HG02870 (cell line): ENCODE data around the gene JAG2.

Experiments
- ATAC-seq: cut with Tn5 transposase; IDR thresholded peaks from one replicate; pipeline ENCODE4 v1.9.1; 2021; ENCODE audit warnings: mild to moderate bottlenecking, moderate library complexity; ENCODE audit not compliant: unreplicated experiment

The JAG2 gene

DNA sequence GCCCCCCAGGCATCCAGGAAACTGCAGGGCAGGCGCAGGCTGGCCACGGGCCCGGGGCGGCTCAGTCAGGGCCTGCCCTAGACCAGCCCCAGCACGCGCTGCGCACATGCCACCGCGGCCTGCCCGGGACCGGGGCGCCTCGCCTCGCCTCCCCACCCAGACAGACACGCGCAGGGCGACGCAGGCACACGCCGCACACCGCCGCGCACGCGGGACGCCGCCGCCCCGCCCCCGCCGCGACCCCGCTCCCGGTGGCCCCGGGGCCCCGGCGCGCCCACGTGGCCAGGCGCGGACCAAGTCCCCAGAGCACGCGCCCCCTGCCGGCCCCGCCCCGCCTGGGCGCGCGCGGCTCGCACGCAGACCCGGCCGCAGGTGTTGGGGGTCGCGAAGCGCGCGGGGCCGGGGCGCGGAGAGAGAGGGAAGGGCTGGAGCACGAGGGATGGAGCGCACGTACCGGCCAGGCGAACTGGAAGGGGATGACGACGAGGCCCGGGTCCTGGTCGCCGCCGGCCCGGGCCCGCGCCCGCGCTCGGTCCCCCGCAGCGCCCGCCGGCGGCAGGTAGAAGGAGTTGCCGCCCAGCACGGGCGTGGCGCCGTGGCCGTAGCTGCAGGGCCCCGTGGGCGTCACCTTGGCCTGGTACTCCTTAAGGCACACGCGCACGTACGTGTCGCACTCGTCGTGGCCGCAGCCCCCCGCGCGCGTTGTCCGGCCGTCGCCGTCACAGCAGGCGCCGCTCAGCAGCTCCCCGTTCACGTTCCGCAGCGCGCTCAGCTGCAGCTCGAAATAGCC, 1.1 kb downstream of the JAG2 start:
- no peak for ATAC-seq

GRCh38 chr14:105166571-105167302, 1.8 kb downstream of the JAG2 start:
- no peak for ATAC-seq

DNA sequence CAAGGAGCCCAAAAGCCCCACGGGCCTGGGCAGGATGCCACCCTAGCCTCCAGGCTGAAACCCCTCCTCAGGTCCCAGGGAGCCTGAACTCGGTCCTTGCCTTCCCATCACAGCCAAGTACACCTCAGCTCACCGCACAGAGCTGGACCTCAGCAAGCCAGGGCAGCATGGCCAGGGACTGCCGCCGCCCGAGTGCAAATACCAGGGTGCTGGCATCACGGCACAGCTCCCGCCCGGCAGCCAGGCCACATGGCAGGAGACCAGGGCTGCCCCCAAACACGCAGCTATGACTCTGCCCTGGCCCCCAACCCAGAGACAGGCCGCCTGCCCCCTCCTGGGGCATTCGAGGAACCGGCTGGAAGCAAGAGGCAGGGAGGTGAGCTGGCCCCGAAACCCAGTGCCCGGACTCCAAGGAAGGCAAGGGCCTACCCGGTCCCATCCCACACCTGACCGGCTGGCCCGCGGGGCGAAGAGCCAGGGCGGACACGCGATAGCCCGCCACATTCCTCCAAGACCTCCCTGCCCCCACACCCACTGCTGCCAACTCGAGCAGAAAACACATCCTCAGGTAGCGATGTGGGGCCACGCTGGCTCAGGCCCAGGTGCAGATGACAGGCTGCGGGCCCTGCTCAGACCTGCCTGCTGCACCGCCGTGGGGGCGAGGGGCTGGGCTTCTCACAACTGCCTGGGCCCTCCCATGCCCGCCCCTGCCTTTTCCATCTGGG, 2.7 kb downstream of the JAG2 start:
- ATAC-seq, result no peak

DNA sequence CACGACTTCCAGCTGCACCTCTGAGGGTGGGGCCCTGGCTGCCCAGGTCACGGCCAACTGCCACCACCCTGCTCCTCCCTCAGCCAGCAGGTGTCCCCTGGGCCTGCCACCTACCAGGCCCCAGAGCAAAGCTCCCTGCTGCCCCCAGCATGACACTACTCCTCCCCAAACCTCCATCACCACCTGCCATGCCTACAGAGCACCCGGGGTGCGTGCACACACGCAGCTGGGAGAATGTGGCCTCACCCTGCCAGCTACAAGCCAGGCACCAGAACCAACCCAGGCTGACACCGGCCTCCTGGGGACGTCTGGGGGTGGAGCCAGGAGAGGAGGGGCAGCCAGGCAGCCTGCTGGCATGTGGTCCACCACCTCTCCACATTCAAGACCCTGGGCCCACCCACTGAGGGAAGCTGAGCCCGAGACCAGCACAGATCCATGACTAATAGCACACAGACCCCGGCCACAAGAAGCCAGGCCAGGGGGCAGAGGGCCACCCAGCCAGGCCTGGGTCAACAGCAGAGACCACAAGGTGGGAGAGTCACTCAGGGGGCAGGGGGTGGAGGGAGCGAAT, 3.4 kb downstream of the JAG2 start:
- no peak for ATAC-seq

GRCh38 chr14:105163040-105163742, 5.4 kb downstream of the JAG2 start:
- no peak for ATAC-seq

- ATAC-seq, result no peak
These were observed 6.0 kb downstream of the JAG2 start for GRCh38 chr14:105162669-105162979.

GRCh38 chr14:105161964-105162668, 6.5 kb downstream of the JAG2 start:
- ATAC-seq, result no peak

- ATAC-seq, result no peak
These were observed 7.3 kb downstream of the JAG2 start for GRCh38 chr14:105161309-105161708.

GRCh38 chr14:105160776-105161175, 7.8 kb downstream of the JAG2 start:
- no peak for ATAC-seq

DNA sequence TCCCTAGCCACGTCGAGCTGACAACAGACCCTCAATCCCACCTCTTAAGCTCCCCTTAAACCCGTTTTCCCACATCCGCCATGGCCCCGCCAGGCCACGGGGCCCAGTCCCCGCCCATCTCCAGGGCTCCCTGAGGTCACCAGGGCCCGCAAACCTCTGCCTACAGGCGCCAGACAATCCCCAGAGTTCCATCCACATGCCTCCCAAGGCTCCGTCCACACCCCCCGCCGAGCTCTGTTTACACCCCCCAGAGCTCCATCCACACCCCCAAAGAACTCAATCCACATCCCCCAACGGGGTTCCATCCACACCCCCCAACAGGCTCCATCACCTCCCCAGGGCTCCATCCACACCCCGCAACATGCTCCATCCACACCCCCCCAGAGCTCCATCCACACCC, 9.2 kb downstream of the JAG2 start:
- no peak for ATAC-seq

- ATAC-seq, result no peak
These were observed 9.8 kb downstream of the JAG2 start for GRCh38 chr14:105158794-105159193.

DNA sequence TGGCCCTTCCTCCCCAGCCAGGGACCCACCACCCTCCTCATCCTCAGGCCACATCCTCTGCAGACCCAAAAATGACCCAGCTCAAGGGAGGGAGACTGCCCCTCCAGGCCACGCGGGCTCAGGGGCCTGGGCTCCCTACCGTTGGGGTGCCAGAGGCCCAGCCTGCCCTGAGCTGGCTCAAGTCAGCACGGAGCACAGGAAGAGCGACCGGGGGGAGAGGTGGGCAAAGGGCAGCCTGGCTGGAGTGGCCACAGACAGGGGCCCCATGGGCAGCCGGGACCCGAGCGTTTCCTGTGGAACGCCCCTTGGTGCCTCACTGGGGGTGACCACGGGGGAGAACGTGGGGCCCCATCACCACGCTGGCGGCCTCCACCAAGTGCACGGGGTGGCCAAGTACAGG, 10.7 kb downstream of the JAG2 start:
- no peak for ATAC-seq

DNA sequence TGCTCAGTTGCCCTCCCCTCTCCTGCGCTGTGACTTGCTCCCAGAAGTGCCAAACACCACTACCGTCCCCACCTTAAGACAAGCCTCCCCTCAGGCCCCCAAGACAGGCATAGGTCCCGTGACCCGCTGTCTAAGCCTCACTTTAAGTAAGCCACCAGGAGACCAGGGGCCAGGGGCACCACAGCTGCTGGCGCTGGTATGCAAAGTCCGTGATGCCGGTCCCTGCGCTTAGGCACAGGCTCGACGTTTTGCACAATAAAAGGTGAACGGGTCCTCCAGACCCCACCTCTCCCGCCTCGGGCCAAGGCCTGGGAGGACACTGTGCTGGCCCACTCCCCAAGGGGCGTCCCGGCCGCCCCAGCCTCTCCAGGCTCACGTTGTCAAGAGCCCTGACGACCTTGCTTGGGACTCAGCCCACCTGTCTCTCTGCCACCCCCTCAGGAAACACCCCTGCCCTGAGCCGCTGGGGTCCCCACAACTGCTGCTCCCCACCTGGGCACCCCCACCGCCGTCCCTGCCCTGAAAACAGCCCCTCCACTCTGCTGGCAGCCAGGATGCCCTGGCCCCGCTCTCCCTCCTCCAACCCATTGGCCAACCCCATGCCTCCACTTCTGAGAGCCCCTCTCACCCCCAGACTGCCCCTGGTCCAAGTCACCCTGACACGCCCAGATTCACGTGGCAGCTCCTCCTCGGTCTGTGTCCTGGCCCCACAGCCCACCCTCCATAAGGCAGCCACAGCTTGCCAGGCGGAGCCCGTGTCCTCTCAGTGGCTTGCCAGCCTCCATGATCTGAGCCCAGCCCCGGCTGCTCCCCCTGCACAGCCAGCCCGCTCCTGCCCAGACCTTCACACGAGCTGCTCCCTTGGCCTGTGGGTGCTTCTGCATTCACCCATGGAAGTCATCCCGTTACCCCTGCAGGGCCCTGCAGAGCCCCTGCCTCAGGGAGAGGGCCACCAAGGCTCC, 11.9 kb downstream of the JAG2 start:
- ATAC-seq, result no peak

DNA sequence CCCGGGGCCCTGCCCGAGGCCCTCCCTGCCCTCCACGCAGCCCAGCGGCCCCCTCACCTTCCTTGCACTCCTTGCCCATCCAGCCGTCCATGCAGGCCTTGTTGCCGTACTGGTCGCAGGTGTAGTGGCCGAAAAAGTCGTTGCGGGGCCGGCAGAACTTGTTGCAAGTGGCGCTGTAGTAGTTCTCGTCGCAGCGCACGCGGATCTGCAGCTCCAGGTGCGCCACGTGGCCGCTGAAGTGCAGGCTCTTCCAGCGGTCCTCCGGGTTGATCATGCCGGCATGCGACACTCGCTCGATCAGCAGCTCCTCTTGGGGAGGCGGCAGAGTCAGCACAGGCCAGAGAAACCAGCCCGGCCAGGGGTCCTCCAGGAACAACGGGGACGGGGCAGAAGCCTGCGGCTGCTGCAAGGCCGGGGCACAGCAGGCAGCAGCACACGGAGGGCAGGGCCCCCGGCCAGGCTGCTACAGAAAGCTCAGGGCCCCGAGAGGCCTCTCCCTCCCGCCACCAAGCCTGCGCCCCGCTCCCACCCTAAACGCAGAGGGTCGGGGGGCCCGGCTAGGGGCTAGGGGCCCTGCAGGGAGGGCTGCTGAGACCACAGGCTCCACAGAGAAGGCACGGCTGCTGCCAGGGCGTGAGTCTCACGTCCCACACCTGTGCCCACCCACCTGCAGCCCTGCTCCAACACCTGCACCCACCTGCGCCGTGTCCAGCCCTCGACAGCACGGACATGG, 12.7 kb downstream of the JAG2 start:
- ATAC-seq, result no peak

DNA sequence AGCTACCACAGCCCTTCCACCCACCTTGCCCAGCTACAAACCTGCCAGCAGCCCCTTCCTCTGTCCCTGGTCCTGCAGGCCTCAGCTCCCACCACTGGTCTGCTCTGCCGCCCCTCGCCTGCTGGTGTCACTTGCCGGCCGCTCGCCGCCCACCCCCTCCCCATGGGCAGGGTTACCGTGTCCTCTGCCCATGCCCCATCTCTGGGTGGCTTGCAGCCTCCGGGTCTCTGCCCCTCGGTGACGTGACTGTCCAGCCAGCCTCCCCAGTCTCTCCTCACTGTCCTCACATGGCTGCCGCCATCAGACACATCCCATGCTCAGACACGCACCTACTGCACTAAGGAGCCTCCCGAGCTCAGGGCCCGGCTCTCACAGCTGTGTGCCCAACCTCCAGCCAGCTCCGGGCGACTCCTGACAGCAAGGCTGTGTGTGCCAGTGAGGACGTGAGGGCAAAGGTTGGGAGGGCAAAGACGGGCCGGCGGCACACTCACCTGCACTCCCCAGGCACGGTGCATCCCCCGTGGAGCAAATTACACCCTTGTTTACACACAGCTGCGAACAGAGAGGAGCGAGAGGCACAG, 13.4 kb downstream of the JAG2 start:
- ATAC-seq, result no peak

DNA sequence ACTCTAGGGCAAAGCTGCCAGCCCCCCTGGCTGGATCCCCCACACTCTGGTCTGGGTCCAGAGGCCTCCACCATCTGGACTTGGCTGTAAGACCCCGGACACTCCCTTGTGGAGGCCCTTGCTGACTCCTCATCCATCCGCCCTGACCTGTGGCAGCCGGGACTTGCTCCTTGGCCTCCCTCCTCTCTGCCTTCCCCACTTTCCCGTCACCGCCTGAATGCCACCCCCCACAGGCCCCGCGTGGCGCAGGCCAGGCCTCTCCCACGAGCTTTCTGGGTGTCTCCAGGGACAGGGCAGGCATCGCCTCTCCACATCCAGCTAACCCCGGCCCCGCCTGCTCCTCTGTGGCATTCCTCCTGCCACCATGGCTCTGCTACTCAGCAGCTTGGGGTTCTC, 14.1 kb downstream of the JAG2 start:
- no peak for ATAC-seq

DNA sequence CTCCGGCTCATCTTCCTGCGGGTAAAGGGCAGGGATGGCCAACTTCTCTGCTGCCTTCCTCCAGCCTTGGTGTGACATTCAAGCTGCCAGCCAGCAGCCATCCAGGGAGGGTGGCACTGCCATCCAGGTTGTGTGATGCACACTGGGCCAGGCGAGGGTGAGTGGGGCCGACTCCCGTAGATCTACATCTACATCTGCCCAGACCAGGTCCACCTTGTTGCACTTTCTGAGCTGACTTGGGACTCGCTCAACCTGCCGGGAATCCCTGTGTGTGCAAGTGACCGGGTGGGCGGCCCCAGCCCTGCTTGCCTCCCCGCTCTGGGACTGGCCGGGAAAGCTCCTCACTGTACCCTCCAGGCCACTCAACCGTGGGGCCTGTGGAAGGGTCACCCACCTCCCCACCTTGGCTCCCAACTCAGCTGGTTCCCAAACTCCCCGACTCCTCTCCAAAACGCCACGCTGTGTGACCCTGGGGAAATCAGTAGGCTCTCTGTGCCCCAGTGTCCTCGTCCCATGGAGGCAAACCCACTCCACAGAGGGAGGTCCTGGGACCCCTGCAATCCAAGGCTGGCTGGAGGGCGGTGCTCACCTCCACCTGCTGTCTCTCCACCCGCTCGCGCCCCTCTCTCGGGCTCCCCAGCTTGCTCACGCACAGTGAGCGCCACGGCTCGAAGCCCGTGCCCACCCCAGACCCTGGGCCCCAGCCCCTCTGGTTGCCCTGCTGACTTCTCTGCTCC, 14.7 kb downstream of the JAG2 start:
- no peak for ATAC-seq

DNA sequence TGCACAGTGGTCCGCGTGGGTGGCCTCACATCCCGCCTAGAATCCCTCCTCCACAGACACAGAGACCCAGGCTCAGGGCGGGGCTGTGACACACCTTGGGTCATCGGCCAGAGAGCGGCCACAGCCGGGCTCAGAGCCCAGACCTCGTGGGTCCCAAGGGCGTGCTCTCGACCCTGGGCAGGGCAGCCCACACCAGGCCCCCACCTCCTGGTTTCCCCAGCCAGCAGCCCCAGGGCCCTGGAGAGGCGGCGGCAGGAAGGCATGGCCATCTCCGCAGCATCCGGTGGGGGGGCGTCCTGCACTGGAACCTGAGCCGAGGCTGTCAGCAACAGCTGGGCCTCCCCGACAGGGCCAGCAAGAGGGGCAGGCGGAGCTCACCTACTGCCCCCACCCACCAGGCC, 15.2 kb downstream of the JAG2 start:
- no peak for ATAC-seq
